HG02678 (cell line): ENCODE results near the gene BMERB1.
"Not testable (repeated sequence)": the region's sequence is repeated elsewhere in the genome, so short reads cannot be mapped to it uniquely, and the experiment has no call there.

ENCODE experiments used
- ATAC-seq: cut with Tn5 transposase; IDR thresholded peaks from one replicate; pipeline ENCODE4 v1.9.1; 2021; ENCODE audit warnings: mild to moderate bottlenecking, moderate library complexity; ENCODE audit not compliant: unreplicated experiment

Gene BMERB1

GRCh38 chr16:15434425-15435215, at the start of gene BMERB1:
BMERB1 (plus strand) TSS chr16:15434588; CDS start chr16:15434654, 66 bp downstream.
- no peak for ATAC-seq

GRCh38 chr16:15388060-15388459, 46.3 kb upstream of the BMERB1 start:
- ATAC-seq, result not testable (repeated sequence)

- not testable (repeated sequence) for ATAC-seq
Observed at GRCh38 chr16:15389916-15390315, 44.5 kb upstream of the BMERB1 start.

- ATAC-seq, result not testable (repeated sequence)
Observed at GRCh38 chr16:15393025-15393424, 41.4 kb upstream of the BMERB1 start.

- not testable (repeated sequence) for ATAC-seq
Observed at GRCh38 chr16:15395631-15396508, 38.5 kb upstream of the BMERB1 start, which contains the start of gene MPV17L. MPV17L (plus strand) TSS chr16:15395754; CDS start chr16:15395898, 144 bp downstream.

- ATAC-seq, result not testable (repeated sequence)
Observed at GRCh38 chr16:15396509-15396829, 37.9 kb upstream of the BMERB1 start.

- no peak for ATAC-seq
Observed at GRCh38 chr16:15396948-15397594, 37.3 kb upstream of the BMERB1 start.

GRCh38 chr16:15398618-15399316, 35.6 kb upstream of the BMERB1 start:
- ATAC-seq, result no peak

- ATAC-seq, result no peak
Observed at GRCh38 chr16:15399317-15399716, 35.1 kb upstream of the BMERB1 start.

GRCh38 chr16:15400314-15400713, 34.1 kb upstream of the BMERB1 start:
- not testable (repeated sequence) for ATAC-seq

- ATAC-seq, result no peak
Observed at GRCh38 chr16:15401972-15402371, 32.4 kb upstream of the BMERB1 start.

- no peak for ATAC-seq
Observed at GRCh38 chr16:15403392-15403995, 30.9 kb upstream of the BMERB1 start.

GRCh38 chr16:15404091-15404490, 30.3 kb upstream of the BMERB1 start:
- not testable (repeated sequence) for ATAC-seq

GRCh38 chr16:15404792-15405191, 29.6 kb upstream of the BMERB1 start:
- no peak for ATAC-seq

GRCh38 chr16:15407756-15408155, 26.6 kb upstream of the BMERB1 start:
- not testable (repeated sequence) for ATAC-seq

- not testable (repeated sequence) for ATAC-seq
Observed at GRCh38 chr16:15409476-15409875, 24.9 kb upstream of the BMERB1 start.

- no peak for ATAC-seq
Observed at GRCh38 chr16:15415511-15415985, 18.8 kb upstream of the BMERB1 start.

GRCh38 chr16:15417197-15417596, 17.2 kb upstream of the BMERB1 start:
- ATAC-seq, result no peak

- ATAC-seq, result no peak
Observed at GRCh38 chr16:15418206-15418605, 16.2 kb upstream of the BMERB1 start.

- ATAC-seq, result not testable (repeated sequence)
Observed at GRCh38 chr16:15421696-15422095, 12.7 kb upstream of the BMERB1 start.
